Transverse colon (tissue), 4 donors: ENCODE measurements around the gene SMARCA1. TPM values are rescaled to one million over a fixed set of nuclear protein-coding genes. Genes with fewer than 3 reads are reported as not detected.

Source experiments
- DNase-seq: peaks from one replicate; pipeline ENCODE4 v3.0.0-alpha.2; 2019
- H3K27ac ChIP-seq, 4 donors: fragments of 200-600 bp; sonication (generic); 2 replicates each; pipeline ENCODE4 v1.5.1; 2016 to 2018; ENCODE audit warnings: inconsistent platforms in 4 of 4
- H3K27me3 ChIP-seq: fragments of 200-600 bp; sonication (generic); 2 replicates; pipeline ENCODE4 v1.5.1; 2017; ENCODE audit warnings: inconsistent platforms
- H3K36me3 ChIP-seq, 4 donors: fragments of 200-600 bp; sonication (generic); 2 replicates each; pipeline ENCODE4 v1.5.1; 2017 to 2019; ENCODE audit warnings: inconsistent platforms in 4 of 4
- H3K4me1 ChIP-seq, 4 donors: fragments of 200-600 bp; sonication (generic); 2 replicates each; pipeline ENCODE4 v1.5.1; 2017 to 2020; ENCODE audit warnings: inconsistent platforms in 4 of 4
- H3K4me3 ChIP-seq, 4 donors: fragments of 200-600 bp; sonication (generic); 1 replicate in 1 of 4; 2 replicates in 3 of 4; pipeline versions ENCODE4 v1.5.1 to v1.6.1; 2017 to 2019; ENCODE audit warnings: inconsistent platforms in 4 of 4
- H3K9me3 ChIP-seq, 2 donors: fragments of 200-600 bp; sonication (generic); 2 replicates each; pipeline ENCODE4 v1.5.1; 2017 to 2019; ENCODE audit warnings: inconsistent platforms in 2 of 2
- CTCF ChIP-seq, 5 experiments: fragments of 200-600 bp in 3 of 5; fragments of 450-650 bp in 2 of 5; sonication (generic) in 3 of 5; IDR thresholded peaks; 1 replicate in 2 of 5; 2 replicates in 3 of 5; pipeline ENCODE4 v1.5.1; 2016 to 2017; ENCODE audit warnings: antibody characterized with exemption in 5 of 5, inconsistent platforms in 3 of 5, mild to moderate bottlenecking in 2 of 5, moderate library complexity in 1 of 5
- EP300 ChIP-seq: sonication (generic); formaldehyde crosslinking; IDR thresholded peaks from one replicate; pipeline ENCODE4 v1.6.1; 2017; ENCODE audit warnings: antibody characterized with exemption, low read depth
- POLR2A ChIP-seq: fragments of 450-650 bp; IDR thresholded peaks from one replicate; pipeline ENCODE4 v1.6.1; 2016; ENCODE audit warnings: antibody characterized with exemption, mild to moderate bottlenecking, moderate library complexity
- POLR2AphosphoS5 ChIP-seq, 3 donors: sonication (generic); formaldehyde crosslinking; IDR thresholded peaks; one replicate each; pipeline ENCODE4 v1.6.1; 2016; ENCODE audit warnings: antibody characterized with exemption in 3 of 3
- WGBS, 2 donors: methylation state at CpG; one replicate each; pipeline ENCODE4 v1.1.5; 2018; ENCODE audit warnings: low coverage in 1 of 2; 5-methylcytosine and 5-hydroxymethylcytosine counted together
- in situ Hi-C, 4 donors: fragments of 200-750 bp; cut with MboI; loops; one replicate each; pipeline versions ENCODE4 v1.15.0 to v1.15.1; 2017; ENCODE audit warnings: low sequenced_read_pairs in 3 of 4, low pct_ligation_motif_present in 1 of 4, low pct_unique_long_range_greater_than_20kb in 1 of 4
- intact Hi-C: fragments of 100-400 bp; cut with DNase I; formaldehyde crosslinking; loops from one replicate; pipeline ENCODE4 v1.15.1; 2023; ENCODE audit warnings: low total_unique reads
- total RNA-seq, 4 donors: library from RNA; depleted of rRNA; stranded (reverse); fragments of >200 nt; gene quantifications; one replicate each; pipeline ENCODE4 v1.1.0, GENCODE V29; 2016

Gene SMARCA1
- total RNA-seq, 4 donors from 2014 or later = 5.9 to 16.1 (median 13.2) TPM

GRCh38 chrX:129529685-129530281, 6.5 kb upstream of the SMARCA1 start:
- Histone ChIP-seq H3K27ac (no peak overlapping the region), H3K4me3 (no peak overlapping the region), H3K9me3 (no peaks in the 10 kb centered on the region), H3K36me3 (no peaks in the 10 kb centered on the region), H3K4me1 (no peaks in the 10 kb centered on the region), H3K27me3 (no peaks in the 10 kb centered on the region)
- in situ Hi-C loops = no loop called here
- 25 to 73% methylated on average over 1 to 4 of the region's 4 CpGs for WGBS, 2 donors
- no peak for TF ChIP-seq POLR2AphosphoS5 (IDR thresholded peaks at IDR 0.05)
- no peak for TF ChIP-seq CTCF (IDR thresholded peaks at IDR 0.05)
- no peak for TF ChIP-seq POLR2A
- TF ChIP-seq EP300 = no peak
- no peak for DNase-seq
- intact Hi-C loops = no loop called here

- Histone ChIP-seq H3K4me3 (no peak overlapping the region), H3K36me3 (no peaks in the 10 kb centered on the region), H3K4me1 (peaks cover 0 to 4% (median 0%) of the 10 kb centered on the region in 4 donors), H3K9me3 (no peaks in the 10 kb centered on the region), H3K27ac (no peak overlapping the region), H3K27me3 (peaks cover 11% of the 10 kb centered on the region)
- DNase-seq = no peak
- TF ChIP-seq CTCF (IDR thresholded peaks at IDR 0.05) (no peak), POLR2A (no peak), POLR2AphosphoS5 (IDR thresholded peaks at IDR 0.05) (no peak), EP300 (no peak)
- in situ Hi-C loops (no loop called here), intact Hi-C loops (no loop called here)
- WGBS, 2 donors = 39 to 54% methylated on average over 2 to 3 of the region's 3 CpGs
These were observed 2.6 kb upstream of the SMARCA1 start for GRCh38 chrX:129525896-129526295.

- WGBS, 2 donors = 57% methylated on average over 4 of the region's 4 CpGs; no CpG with 5 or more reads in 1 of the 2 donors
- Histone ChIP-seq H3K9me3 (no peaks in the 10 kb centered on the region), H3K4me1 (peaks cover 0 to 4% (median 0%) of the 10 kb centered on the region in 4 donors), H3K4me3 (no peak overlapping the region), H3K36me3 (no peaks in the 10 kb centered on the region), H3K27ac (no peak overlapping the region), H3K27me3 (peaks cover 11% of the 10 kb centered on the region)
- intact Hi-C loops = no loop called here
- no peak for DNase-seq
- in situ Hi-C loops = no loop called here
- TF ChIP-seq POLR2AphosphoS5 (IDR thresholded peaks at IDR 0.05) (no peak), EP300 (no peak), CTCF (IDR thresholded peaks at IDR 0.05) (no peak), POLR2A (no peak)
These were observed 1.9 kb upstream of the SMARCA1 start for GRCh38 chrX:129525162-129525561.

- intact Hi-C loops (no loop called here), in situ Hi-C loops (no loop called here)
- H3K36me3 ChIP-seq = no peaks in the 10 kb centered on the region
- no peak for DNase-seq
- peaks cover 11% of the 10 kb centered on the region for H3K27me3 ChIP-seq
- peaks cover 0 to 4% (median 0%) of the 10 kb centered on the region in 4 donors for H3K4me1 ChIP-seq
- TF ChIP-seq POLR2A (no peak), POLR2AphosphoS5 (IDR thresholded peaks at IDR 0.05) (no peak), EP300 (no peak), CTCF (IDR thresholded peaks at IDR 0.05) (no peak)
- no peaks in the 10 kb centered on the region for H3K9me3 ChIP-seq
- no peak overlapping the region for H3K4me3 ChIP-seq
- WGBS, 2 donors = 50 to 63% methylated on average over 2 to 3 of the region's 3 CpGs
- no peak overlapping the region for H3K27ac ChIP-seq
These were observed 1.1 kb upstream of the SMARCA1 start for GRCh38 chrX:129524250-129524850.
